Stimulated activated naive CD8-positive, alpha-beta T cell treated with anti-CD3 and anti-CD28 coated beads, Interleukin-15, Interleukin-2, amounts not matched to agents 100 U/mL and 50 U/mL, for 24 hours (primary cell): Measurements from ENCODE around the gene PAK2.
"Not testable (repeated sequence)": the region's sequence is repeated elsewhere in the genome, so short reads cannot be mapped to it uniquely, and the experiment has no call there.

Source experiments
- ATAC-seq: fragments of 150-1000 bp; cut with Tn5 transposase; one replicate; pipeline ENCODE4 v1.10.0; 2021
- DNase-seq: peaks from one replicate; pipeline ENCODE4 v3.0.0; 2021

Gene PAK2

GRCh38 chr3:196739671-196740480 is at the start of gene PAK2:
Gene PAK2, plus strand, starts transcription at chr3:196739857. Its CDS starts 42,790 bp downstream, at chr3:196782647.
- DNase-seq (peak; percentile 93), ATAC-seq (peak; percentile 97)

DNA sequence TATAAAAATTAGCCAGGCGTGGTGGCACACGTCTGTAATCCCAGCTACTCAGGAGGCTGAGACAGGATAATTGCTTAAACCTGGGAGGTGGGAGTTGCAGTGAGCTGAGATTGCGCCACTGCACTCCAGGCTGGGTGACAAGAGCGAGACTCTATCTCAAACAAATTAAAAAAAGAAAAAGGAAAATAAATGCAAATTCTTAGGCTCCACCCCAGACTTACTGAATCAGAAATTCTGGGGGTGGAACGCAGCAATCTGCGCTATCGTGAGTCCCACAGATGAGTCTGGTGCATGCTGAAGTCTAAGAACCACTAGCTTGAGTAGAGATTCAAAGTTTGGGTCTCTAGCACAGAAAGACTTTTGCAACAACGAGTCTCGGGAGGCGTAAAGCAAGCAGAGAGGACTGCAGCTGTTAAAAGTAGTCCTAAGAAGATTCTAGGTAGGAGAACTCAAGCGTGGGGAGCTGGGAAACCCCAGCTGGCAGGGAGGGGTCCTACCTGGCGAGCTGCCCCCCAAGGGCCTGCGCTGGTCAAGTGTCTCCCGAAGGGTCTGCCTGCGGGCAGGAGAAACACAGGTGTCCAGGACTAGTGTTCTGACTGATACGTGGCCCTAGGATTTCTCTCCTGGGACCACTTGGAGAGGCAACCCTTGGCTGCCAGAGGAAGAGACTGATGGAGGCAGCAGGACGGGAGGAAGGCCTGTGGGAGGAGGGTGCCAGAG is 49.6 kb upstream of the PAK2 start:
- no peak for DNase-seq
- no peak for ATAC-seq

GRCh38 chr3:196691386-196691785 is 48.3 kb upstream of the PAK2 start:
- no peak for ATAC-seq
- no peak for DNase-seq

GRCh38 chr3:196694202-196694638 is 45.4 kb upstream of the PAK2 start:
- DNase-seq, result no peak

DNA sequence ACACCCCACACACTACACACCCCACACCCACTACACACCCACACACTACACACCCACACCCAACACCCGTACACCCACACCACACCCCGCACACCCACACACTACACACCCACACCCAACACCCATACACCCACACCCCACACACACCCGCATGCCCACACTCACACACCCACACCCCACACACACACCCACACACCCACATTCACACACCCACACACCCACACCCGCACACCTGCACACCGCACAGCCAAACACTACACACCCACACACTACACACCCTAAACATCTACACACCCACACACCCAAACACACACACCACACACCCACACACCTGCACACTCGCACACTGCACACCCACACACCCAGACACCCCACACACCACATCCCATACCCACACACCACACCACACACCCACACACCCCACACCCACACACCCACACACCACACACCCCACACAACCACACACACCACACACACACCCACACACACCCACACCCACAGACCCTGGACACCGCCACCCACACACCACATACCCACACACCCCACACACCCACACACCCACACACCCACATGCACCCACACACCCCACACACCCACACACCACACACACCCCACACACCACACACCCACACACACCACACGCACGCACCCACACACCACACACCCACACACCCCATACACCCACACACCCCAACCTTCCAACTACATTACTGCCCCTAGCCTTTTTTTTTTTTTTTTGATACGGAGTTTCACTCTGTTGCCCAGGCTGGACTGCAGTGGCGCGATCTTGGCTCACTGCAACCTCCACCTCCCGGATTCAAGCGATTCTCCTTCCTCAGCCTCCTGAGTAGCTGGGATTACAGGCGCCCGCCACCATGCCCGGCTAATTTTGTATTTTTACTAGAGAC is 44.5 kb upstream of the PAK2 start:
- DNase-seq (no peak), ATAC-seq (peak; percentile 45)

More at GRCh38 chr3:196694202-196694638, 45.4 kb upstream of the PAK2 start:
- no peak for ATAC-seq

- no peak for ATAC-seq
- DNase-seq, result no peak
Observed at GRCh38 chr3:196695849-196696226, 43.8 kb upstream of the PAK2 start.

DNA sequence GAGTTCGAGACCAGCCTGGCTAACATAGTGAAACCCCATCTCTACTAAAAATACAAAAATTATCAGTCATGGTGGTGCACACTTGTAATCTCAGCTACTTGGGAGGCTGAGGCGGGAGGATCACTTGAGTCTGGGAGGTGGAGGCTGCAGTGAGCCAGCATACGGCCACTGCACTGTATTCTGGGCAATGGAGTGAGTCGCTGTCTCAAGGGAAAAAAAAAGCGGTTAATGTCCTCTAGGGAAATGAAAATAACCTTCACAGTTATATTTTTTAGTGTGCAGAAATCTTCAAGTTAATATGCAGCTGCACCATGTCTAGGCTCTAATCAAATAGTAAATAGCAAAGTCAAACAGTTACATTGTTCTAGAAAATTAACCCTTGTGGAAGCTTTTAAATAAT is 42.4 kb upstream of the PAK2 start:
- no peak for ATAC-seq

GRCh38 chr3:196699749-196700148 is 39.9 kb upstream of the PAK2 start:
- DNase-seq (no peak), ATAC-seq (no peak)

More for the DNA sequence above, 42.4 kb upstream of the PAK2 start:
- DNase-seq, result no peak

DNA sequence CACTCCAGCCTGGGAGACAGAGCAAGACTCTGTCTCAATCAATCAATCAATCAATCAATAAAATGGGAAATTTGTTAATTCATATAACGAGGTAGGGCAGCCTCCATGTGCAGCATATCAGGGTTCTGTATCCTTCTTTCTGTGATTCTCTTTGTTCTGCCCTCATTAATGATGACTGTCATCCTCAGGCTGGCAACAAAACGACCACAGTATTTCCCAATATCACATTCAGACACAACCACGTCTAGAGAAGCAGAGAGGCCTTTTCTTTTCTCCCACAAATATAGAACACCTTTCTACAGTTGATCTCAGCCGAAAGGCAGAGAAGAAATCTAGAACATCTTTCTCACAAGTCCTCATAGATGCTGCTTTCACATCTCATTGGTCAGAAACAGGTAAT is 38.9 kb upstream of the PAK2 start:
- no peak for ATAC-seq
- DNase-seq, result no peak

DNA sequence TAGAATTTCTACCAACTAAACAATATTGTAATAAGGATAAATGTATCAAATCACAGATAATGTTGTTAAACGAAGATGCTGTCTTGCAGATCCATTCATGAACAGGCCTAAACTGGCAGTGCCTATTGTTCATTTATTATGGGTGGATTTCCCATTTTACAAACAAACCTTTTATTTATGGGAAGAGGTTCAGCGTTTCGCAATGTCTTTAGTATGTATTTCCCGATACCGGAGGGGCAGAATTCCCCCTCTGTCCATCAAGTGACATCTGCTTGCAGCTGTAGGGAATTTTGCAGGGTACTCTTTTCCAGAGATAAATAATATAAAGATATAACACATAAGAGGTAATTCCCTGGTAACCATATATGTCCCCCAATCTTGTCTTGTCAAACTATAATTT is 33.3 kb upstream of the PAK2 start:
- no peak for ATAC-seq

DNA sequence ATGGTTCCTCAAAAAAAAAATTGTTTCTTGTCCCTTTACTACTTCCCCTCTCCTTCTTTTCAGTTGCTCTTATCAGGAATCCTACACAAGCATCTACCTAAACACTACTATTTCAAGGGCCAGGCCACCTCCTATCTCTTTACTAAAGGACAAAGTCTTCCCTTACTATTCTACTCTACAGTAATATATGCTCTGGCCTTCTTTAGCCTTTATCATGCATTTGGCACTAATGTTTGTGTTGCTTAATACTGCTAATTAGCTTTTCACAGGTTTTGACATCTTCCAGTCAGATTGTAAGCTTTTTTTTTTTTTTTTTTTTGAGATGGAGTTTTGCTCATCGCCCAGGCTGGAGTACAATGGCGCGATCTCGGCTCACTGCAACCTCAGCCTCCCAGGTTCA is 32.9 kb upstream of the PAK2 start:
- no peak for DNase-seq

More for the DNA sequence above, 33.3 kb upstream of the PAK2 start:
- no peak for DNase-seq

GRCh38 chr3:196707566-196707965 is 32.1 kb upstream of the PAK2 start:
- no peak for ATAC-seq
- no peak for DNase-seq

More for the DNA sequence above, 32.9 kb upstream of the PAK2 start:
- ATAC-seq, result no peak

- ATAC-seq, result no peak
- DNase-seq, result no peak
Observed at GRCh38 chr3:196708467-196708866, 31.2 kb upstream of the PAK2 start.

GRCh38 chr3:196711838-196712513 is 27.7 kb upstream of the PAK2 start, which contains the start of the genes CEP19 and PIGX:
Gene CEP19, minus strand, starts transcription at chr3:196712250. Its CDS starts 3,593 bp downstream, at chr3:196708657.
Gene PIGX, plus strand, starts transcription at chr3:196712377.
- ATAC-seq (peak; percentile 90), DNase-seq (peak; percentile 89)

- ATAC-seq, result peak; percentile 48
- DNase-seq, result peak; percentile 76
Observed at GRCh38 chr3:196712514-196713413, 26.9 kb upstream of the PAK2 start.

DNA sequence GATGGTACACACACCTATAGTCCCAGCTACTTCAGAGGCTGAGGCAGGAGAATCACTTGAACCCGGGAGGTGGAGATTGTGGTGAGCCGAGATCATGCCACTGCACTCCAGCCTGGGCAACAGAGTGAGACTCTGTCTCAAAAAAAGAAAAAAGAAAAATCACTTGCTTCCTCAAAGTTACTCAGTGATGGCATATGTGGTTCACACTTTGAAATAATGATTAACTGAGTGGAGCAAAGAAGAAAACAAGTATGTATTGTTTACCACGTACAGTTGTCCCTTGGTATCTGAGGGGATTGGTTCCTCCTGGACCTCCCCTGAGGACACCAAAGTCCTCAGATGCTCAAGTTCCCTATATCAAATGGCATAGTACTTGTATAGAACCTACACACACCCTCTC is 22.5 kb upstream of the PAK2 start:
- DNase-seq, ATAC-seq: not testable (repeated sequence)

GRCh38 chr3:196721097-196721496 is 18.6 kb upstream of the PAK2 start:
- ATAC-seq (no peak), DNase-seq (no peak)

GRCh38 chr3:196726788-196727675 is 12.6 kb upstream of the PAK2 start:
- peak; percentile 13 for DNase-seq
- ATAC-seq, result peak; percentile 99

- ATAC-seq, result no peak
Observed at GRCh38 chr3:196735751-196736150, 3.9 kb upstream of the PAK2 start.

More at GRCh38 chr3:196735751-196736150, 3.9 kb upstream of the PAK2 start:
- DNase-seq, result no peak
